MM.1S (cell line): ENCODE measurements around the gene FGF14.

ENCODE experiments used
- EZH2 ChIP-seq: fragments of 300-600 bp; sonication (generic); optimal IDR thresholded peaks from 2 replicates; pipeline ENCODE3; 2017; ENCODE audit warnings: low read depth, mild to moderate bottlenecking, antibody characterized with exemption, low read length, mixed read lengths
- EZH2phosphoT487 ChIP-seq: fragments of 300-600 bp; sonication (generic); IDR thresholded peaks from 2 replicates; pipeline ENCODE4 v1.6.1; 2018; ENCODE audit warnings: antibody characterized with exemption, low read length
- TF ChIP-seq, protein P1 (sequence below): fragments of 300-600 bp; sonication (generic); IDR thresholded peaks from 2 replicates; pipeline ENCODE4 v1.5.1; 2016; ENCODE audit warnings: antibody characterized with exemption, low read length, mixed read lengths

GRCh38 chr13:101935828-101936227, 466.0 kb downstream of the FGF14 start:
- TF ChIP-seq, protein P1, sequence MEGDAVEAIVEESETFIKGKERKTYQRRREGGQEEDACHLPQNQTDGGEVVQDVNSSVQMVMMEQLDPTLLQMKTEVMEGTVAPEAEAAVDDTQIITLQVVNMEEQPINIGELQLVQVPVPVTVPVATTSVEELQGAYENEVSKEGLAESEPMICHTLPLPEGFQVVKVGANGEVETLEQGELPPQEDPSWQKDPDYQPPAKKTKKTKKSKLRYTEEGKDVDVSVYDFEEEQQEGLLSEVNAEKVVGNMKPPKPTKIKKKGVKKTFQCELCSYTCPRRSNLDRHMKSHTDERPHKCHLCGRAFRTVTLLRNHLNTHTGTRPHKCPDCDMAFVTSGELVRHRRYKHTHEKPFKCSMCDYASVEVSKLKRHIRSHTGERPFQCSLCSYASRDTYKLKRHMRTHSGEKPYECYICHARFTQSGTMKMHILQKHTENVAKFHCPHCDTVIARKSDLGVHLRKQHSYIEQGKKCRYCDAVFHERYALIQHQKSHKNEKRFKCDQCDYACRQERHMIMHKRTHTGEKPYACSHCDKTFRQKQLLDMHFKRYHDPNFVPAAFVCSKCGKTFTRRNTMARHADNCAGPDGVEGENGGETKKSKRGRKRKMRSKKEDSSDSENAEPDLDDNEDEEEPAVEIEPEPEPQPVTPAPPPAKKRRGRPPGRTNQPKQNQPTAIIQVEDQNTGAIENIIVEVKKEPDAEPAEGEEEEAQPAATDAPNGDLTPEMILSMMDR = no peak
- TF ChIP-seq EZH2phosphoT487 (no peak), EZH2 (no peak)
